DOHH2 (cell line): ENCODE data around the gene PDHB.
A peak's percentile ranks its signal among the peaks of the same experiment; 100 is the strongest.

Source experiments
- H3F3A ChIP-seq: fragments of 200-600 bp; sonication (generic), shearing (Covaris generic); 2 replicates; pipeline ENCODE4 v1.6.0; 2016; ENCODE audit warnings: antibody characterized with exemption, mild to moderate bottlenecking; ENCODE audit not compliant: control insufficient read depth, insufficient read depth
- H3K27ac ChIP-seq: fragments of 200-600 bp; sonication (generic); 2 replicates; pipeline ENCODE4 v1.5.1; 2014; ENCODE audit warnings: low read depth, mild to moderate bottlenecking, low read length, moderate library complexity
- H3K27me3 ChIP-seq: fragments of 200-600 bp; sonication (generic); 2 replicates; pipeline ENCODE4 v1.6.1; 2014; ENCODE audit warnings: mild to moderate bottlenecking, low read length, mixed read lengths; ENCODE audit not compliant: control insufficient read depth
- H3K36me3 ChIP-seq: fragments of 200-600 bp; sonication (generic); 2 replicates; pipeline ENCODE4 v1.6.1; 2014; ENCODE audit warnings: mild to moderate bottlenecking, low read length, moderate library complexity, mixed read lengths; ENCODE audit not compliant: control insufficient read depth
- H3K4me1 ChIP-seq: fragments of 200-600 bp; sonication (generic); 2 replicates; pipeline ENCODE4 v1.6.1; 2014; ENCODE audit warnings: mild to moderate bottlenecking, low read length, mixed read lengths; ENCODE audit not compliant: control insufficient read depth
- H3K4me2 ChIP-seq: fragments of 200-600 bp; sonication (generic); 2 replicates; pipeline ENCODE4 v1.6.0; 2014; ENCODE audit warnings: mild to moderate bottlenecking, low read length, moderate library complexity
- H3K4me3 ChIP-seq: fragments of 200-600 bp; sonication (generic); 2 replicates; pipeline ENCODE4 v1.5.1; 2014; ENCODE audit warnings: mild to moderate bottlenecking, low read length, mixed read lengths
- H3K79me2 ChIP-seq: fragments of 200-600 bp; sonication (generic); 2 replicates; pipeline ENCODE4 v1.6.1; 2014; ENCODE audit warnings: mild to moderate bottlenecking, low read length, mixed read lengths; ENCODE audit not compliant: control insufficient read depth
- H3K9me2 ChIP-seq: fragments of 200-600 bp; sonication (generic); replicated peaks from 2 replicates; pipeline ENCODE4 v1.6.1; 2014; ENCODE audit warnings: mild to moderate bottlenecking, low read length, mixed read lengths; ENCODE audit not compliant: control insufficient read depth
- H3K9me3 ChIP-seq: fragments of 200-600 bp; sonication (generic); 2 replicates; pipeline ENCODE4 v1.6.1; 2014; ENCODE audit warnings: antibody characterized with exemption, low read length, mixed read lengths; ENCODE audit not compliant: control insufficient read depth, insufficient read depth
- H4K20me1 ChIP-seq: fragments of 200-600 bp; sonication (generic); 2 replicates; pipeline ENCODE4 v1.6.0; 2014; ENCODE audit warnings: low read depth, mild to moderate bottlenecking, antibody characterized with exemption, low read length, moderate library complexity; ENCODE audit not compliant: control insufficient read depth, insufficient read depth
- EZH2phosphoT487 ChIP-seq: fragments of 200-600 bp; sonication (generic); IDR thresholded peaks from 2 replicates; pipeline ENCODE4 v1.6.1; 2017; ENCODE audit warnings: borderline replicate concordance, mild to moderate bottlenecking, antibody characterized with exemption, low read length, moderate library complexity, mixed read lengths
- TF ChIP-seq, protein P1 (sequence below): fragments of 200-600 bp; sonication (generic); IDR thresholded peaks from one replicate; pipeline ENCODE4 v1.5.1; 2014; ENCODE audit warnings: antibody characterized with exemption, mild to moderate bottlenecking, low read depth, low read length; ENCODE audit not compliant: poor library complexity, severe bottlenecking

The PDHB gene

GRCh38 chr3:58433400-58434167, at the start of gene PDHB:
PDHB (minus strand) TSS chr3:58433832; CDS start chr3:58433809, 23 bp downstream.
- peaks cover 38% of the 10 kb centered on the region for H3K36me3 ChIP-seq
- no peaks in the 10 kb centered on the region for H3K9me2 ChIP-seq
- peaks cover 3% of the 10 kb centered on the region; the same call in 1 of the 2 replicates for H4K20me1 ChIP-seq
- TF ChIP-seq EZH2phosphoT487, result no peak
- peak within 1 kb of the TSS; percentile 58 for H3K27ac ChIP-seq
- peak within 1 kb of the TSS; percentile 98 for H3K4me3 ChIP-seq
- peaks cover 26% of the 10 kb centered on the region for H3K4me1 ChIP-seq
- peaks cover 21% of the 10 kb centered on the region for H3F3A ChIP-seq
- no peaks in the 10 kb centered on the region for H3K27me3 ChIP-seq
- peak within 1 kb of the TSS; percentile 93 for H3K4me2 ChIP-seq
- H3K79me2 ChIP-seq, result peaks cover 26% of the 10 kb centered on the region
- H3K9me3 ChIP-seq, result no peaks in the 10 kb centered on the region

- Histone ChIP-seq H3K9me2 (no peaks in the 10 kb centered on the region), H3K4me2 (peak overlapping the region; percentile 47)
These were observed 49.4 kb upstream of the PDHB start for GRCh38 chr3:58482917-58483636.

GRCh38 chr3:58480309-58480708, 46.7 kb upstream of the PDHB start:
- Histone ChIP-seq H3F3A (no peaks in the 10 kb centered on the region), H4K20me1 (no peaks in the 10 kb centered on the region), H3K9me3 (0 out of 2 replicates have a peak, but pooled peaks cover 6% of the 10 kb centered on the region), H3K4me3 (no peak overlapping the region), H3K79me2 (no peaks in the 10 kb centered on the region), H3K36me3 (no peaks in the 10 kb centered on the region), H3K27ac (no peak overlapping the region), H3K4me2 (no peak overlapping the region), H3K27me3 (no peaks in the 10 kb centered on the region), H3K4me1 (peaks cover 20% of the 10 kb centered on the region), H3K9me2 (no peaks in the 10 kb centered on the region)
- no peak for TF ChIP-seq EZH2phosphoT487
- TF ChIP-seq, protein P1, sequence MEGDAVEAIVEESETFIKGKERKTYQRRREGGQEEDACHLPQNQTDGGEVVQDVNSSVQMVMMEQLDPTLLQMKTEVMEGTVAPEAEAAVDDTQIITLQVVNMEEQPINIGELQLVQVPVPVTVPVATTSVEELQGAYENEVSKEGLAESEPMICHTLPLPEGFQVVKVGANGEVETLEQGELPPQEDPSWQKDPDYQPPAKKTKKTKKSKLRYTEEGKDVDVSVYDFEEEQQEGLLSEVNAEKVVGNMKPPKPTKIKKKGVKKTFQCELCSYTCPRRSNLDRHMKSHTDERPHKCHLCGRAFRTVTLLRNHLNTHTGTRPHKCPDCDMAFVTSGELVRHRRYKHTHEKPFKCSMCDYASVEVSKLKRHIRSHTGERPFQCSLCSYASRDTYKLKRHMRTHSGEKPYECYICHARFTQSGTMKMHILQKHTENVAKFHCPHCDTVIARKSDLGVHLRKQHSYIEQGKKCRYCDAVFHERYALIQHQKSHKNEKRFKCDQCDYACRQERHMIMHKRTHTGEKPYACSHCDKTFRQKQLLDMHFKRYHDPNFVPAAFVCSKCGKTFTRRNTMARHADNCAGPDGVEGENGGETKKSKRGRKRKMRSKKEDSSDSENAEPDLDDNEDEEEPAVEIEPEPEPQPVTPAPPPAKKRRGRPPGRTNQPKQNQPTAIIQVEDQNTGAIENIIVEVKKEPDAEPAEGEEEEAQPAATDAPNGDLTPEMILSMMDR, result no peak

More at GRCh38 chr3:58482917-58483636, 49.4 kb upstream of the PDHB start:
- Histone ChIP-seq H3K79me2 (no peaks in the 10 kb centered on the region), H3K9me3 (0 out of 2 replicates have a peak, but pooled peaks cover 6% of the 10 kb centered on the region), H3K4me3 (no peak overlapping the region), H3K27me3 (peaks cover 18% of the 10 kb centered on the region), H3K36me3 (no peaks in the 10 kb centered on the region), H4K20me1 (no peaks in the 10 kb centered on the region), H3F3A (no peaks in the 10 kb centered on the region), H3K4me1 (peaks cover 13% of the 10 kb centered on the region), H3K27ac (no peak overlapping the region)
- TF ChIP-seq, protein P1, result no peak
- no peak for TF ChIP-seq EZH2phosphoT487

DNA sequence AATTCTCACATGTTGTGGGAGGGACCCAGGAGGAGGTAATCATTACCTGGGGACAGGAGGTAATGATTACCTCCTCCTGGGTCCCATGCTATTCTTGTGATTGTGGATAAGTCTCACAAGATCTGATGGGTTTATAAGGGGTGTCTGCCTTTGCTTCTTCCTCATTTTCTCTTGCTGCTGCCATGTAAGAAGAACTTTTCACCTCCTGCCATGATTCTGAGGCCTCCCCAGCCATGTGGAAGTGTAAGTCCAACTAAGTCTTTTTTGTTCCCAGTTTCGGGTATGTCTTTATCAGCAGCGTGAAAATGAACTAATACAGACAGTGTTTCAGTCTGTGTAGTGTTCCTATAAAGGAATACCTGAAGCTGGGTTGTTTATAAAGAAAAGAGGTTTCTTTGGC, 45.1 kb upstream of the PDHB start:
- Histone ChIP-seq H3F3A (no peaks in the 10 kb centered on the region), H3K9me2 (no peaks in the 10 kb centered on the region), H3K27ac (no peak overlapping the region), H3K4me2 (no peak overlapping the region), H3K36me3 (no peaks in the 10 kb centered on the region), H3K4me3 (no peak overlapping the region), H3K9me3 (0 out of 2 replicates have a peak, but pooled peaks cover 6% of the 10 kb centered on the region), H4K20me1 (no peaks in the 10 kb centered on the region), H3K4me1 (peaks cover 33% of the 10 kb centered on the region), H3K27me3 (no peaks in the 10 kb centered on the region), H3K79me2 (no peaks in the 10 kb centered on the region)
- TF ChIP-seq EZH2phosphoT487, result no peak
